CD8-positive, alpha-beta memory T cell (primary cell): ENCODE measurements around the gene GPR61. TPM values are rescaled to one million over a fixed set of nuclear protein-coding genes. Genes with fewer than 3 reads are reported as not detected.

Source experiments
- CTCF ChIA-PET: fragments of 350-600 bp; sonication (Branson Sonifier 250); formaldehyde crosslinking; loops from one replicate; lab custom pipeline; 2021; ENCODE audit warnings: antibody characterized with exemption; lab: Charles Lee
- POLR2A ChIA-PET: fragments of 350-600 bp; sonication (Branson Sonifier 250); formaldehyde crosslinking; loops from one replicate; lab custom pipeline; 2021; ENCODE audit warnings: antibody characterized with exemption; lab: Charles Lee
- DNase-seq, 5 donors: peaks; one replicate each; pipeline versions ENCODE4 v3.0.0 to v3.0.0-alpha.2; 2020 to 2022; ENCODE audit warnings: mixed read lengths in 1 of 5
- H3K27ac ChIP-seq: one replicate; pipeline ENCODE4 v1.7.0; 2013; ENCODE audit warnings: low read depth, mild to moderate bottlenecking, low read length, moderate library complexity
- H3K27me3 ChIP-seq: 2 replicates; pipeline ENCODE4 v1.7.0; 2013; ENCODE audit warnings: low read length, mild to moderate bottlenecking; ENCODE audit not compliant: insufficient read depth, poor library complexity, severe bottlenecking
- H3K36me3 ChIP-seq: 2 replicates; pipeline ENCODE4 v1.7.0; 2013; ENCODE audit warnings: mild to moderate bottlenecking, low read length, moderate library complexity; ENCODE audit not compliant: insufficient read depth
- H3K4me1 ChIP-seq: 2 replicates; pipeline ENCODE4 v1.7.0; 2013; ENCODE audit warnings: mild to moderate bottlenecking, low read length, moderate library complexity; ENCODE audit not compliant: insufficient read depth
- H3K4me3 ChIP-seq: 2 replicates; pipeline ENCODE4 v1.7.0; 2013; ENCODE audit warnings: mild to moderate bottlenecking, low read length
- H3K9me3 ChIP-seq: 2 replicates; pipeline ENCODE4 v1.7.0; 2013; ENCODE audit warnings: mild to moderate bottlenecking, low read length
- H3K27ac Mint-ChIP-seq, 8 donors: one replicate each; pipeline ENCODE4 v1.8.0; 2020 to 2021; ENCODE audit warnings: mixed read lengths in 8 of 8, mild to moderate bottlenecking in 6 of 8, inconsistent platforms in 3 of 8, moderate library complexity in 3 of 8
- H3K27me3 Mint-ChIP-seq, 2 donors: one replicate each; pipeline ENCODE4 v1.8.0; 2020 to 2021; ENCODE audit warnings: mixed read lengths in 2 of 2, mild to moderate bottlenecking in 1 of 2, moderate library complexity in 1 of 2
- H3K36me3 Mint-ChIP-seq, 3 donors: one replicate each; pipeline ENCODE4 v1.8.0; 2020 to 2021; ENCODE audit warnings: mixed read lengths in 3 of 3, inconsistent platforms in 1 of 3, mild to moderate bottlenecking in 1 of 3
- H3K4me1 Mint-ChIP-seq, 3 donors: one replicate each; pipeline ENCODE4 v1.8.0; 2020 to 2021; ENCODE audit warnings: mixed read lengths in 3 of 3, inconsistent platforms in 1 of 3, mild to moderate bottlenecking in 1 of 3
- H3K4me3 Mint-ChIP-seq, 7 donors: one replicate each; pipeline ENCODE4 v1.8.0; 2020 to 2021; ENCODE audit warnings: mixed read lengths in 7 of 7, mild to moderate bottlenecking in 6 of 7, moderate library complexity in 4 of 7, inconsistent platforms in 2 of 7
- H3K9me3 Mint-ChIP-seq, 5 donors: one replicate each; pipeline ENCODE4 v1.8.0; 2020 to 2022; ENCODE audit warnings: mixed read lengths in 5 of 5, mild to moderate bottlenecking in 3 of 5, moderate library complexity in 2 of 5, inconsistent platforms in 1 of 5
- polyA plus RNA-seq: library from polyadenylated mRNA; unstranded; fragments of 300-500 nt; fragmentation: Illumina TruSeq; gene quantifications from one replicate; pipeline ENCODE4 v1.2.3, GENCODE V29; 2021
- total RNA-seq, 2 experiments: library from RNA; stranded (reverse); gene quantifications; one replicate each; pipeline ENCODE4 v1.2.3, GENCODE V29; 2021

GPR61 gene
- total and polyA plus RNA-seq, 3 experiments from 2014 or later: 0.39 TPM; not detected in 2

DNA sequence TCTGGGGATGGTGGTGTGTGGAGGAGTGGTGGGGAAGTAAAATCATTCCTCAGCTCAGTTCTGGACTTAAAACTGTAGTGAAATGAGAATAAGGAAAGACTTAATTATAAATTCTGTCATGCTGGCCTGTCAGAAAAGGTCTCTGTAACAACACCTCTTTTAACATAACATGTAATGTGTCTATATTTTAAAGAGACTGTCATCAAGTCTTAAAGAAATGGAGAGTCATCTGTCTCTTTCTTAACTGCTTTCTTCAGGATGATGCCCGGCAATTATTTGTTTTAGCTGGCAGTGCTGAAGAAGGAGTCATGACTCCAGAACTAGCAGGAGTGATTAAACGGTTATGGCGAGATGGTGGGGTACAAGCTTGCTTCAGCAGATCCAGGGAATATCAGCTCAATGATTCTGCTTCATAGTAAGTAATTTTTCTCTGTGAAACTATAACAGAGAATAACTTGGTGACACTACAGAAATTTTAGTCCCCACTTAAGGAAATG lies 39.3 kb downstream of the GPR61 start:
- H3K4me1 Mint-ChIP-seq: peaks cover 0 to 6% (median 5%) of the 10 kb centered on the region in 3 donors
- no peak for DNase-seq
- Histone ChIP-seq H3K27ac (no peak overlapping the region), H3K4me1 (no peaks in the 10 kb centered on the region), H3K4me3 (no peak overlapping the region), H3K36me3 (peaks cover 26% of the 10 kb centered on the region), H3K27me3 (no peaks in the 10 kb centered on the region), H3K9me3 (no peaks in the 10 kb centered on the region)
- no peak overlapping the region for H3K4me3 Mint-ChIP-seq
- ChIA-PET POLR2A (no interaction called here), CTCF (no interaction called here)
- peak overlapping the region in 4 of 8 donors; percentile 6 to 56 (median 38) for H3K27ac Mint-ChIP-seq
- H3K36me3 Mint-ChIP-seq: peaks cover 9 to 79% (median 23%) of the 10 kb centered on the region in 3 donors
- no peaks in the 10 kb centered on the region for H3K9me3 Mint-ChIP-seq
- no peaks in the 10 kb centered on the region for H3K27me3 Mint-ChIP-seq

DNA sequence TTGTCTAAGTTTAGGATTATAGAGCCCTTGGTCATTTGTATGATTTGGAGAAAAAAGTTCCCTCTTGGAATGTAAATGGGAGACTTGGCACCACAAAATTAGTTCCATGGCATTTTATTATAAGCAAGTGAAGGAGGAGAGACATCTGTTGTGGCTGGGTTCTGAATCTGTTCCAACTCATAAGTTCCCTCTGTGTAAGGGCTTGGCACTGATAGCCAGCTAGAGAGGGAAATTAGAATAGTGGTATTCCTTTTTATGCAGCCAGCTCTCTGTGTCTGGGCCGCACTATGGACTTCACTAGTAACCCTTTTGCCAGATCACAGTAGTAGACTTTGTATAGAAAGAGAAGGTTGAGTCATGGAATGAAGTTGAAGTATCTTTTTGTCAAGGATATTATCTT lies 39.8 kb downstream of the GPR61 start:
- Mint-ChIP-seq H3K4me1 (peaks cover 0 to 8% (median 5%) of the 10 kb centered on the region in 3 donors), H3K27ac (peak overlapping the region in 1 of 8 donors; percentile 30), H3K27me3 (no peaks in the 10 kb centered on the region), H3K9me3 (no peaks in the 10 kb centered on the region), H3K4me3 (no peak overlapping the region), H3K36me3 (peaks cover 9 to 82% (median 24%) of the 10 kb centered on the region in 3 donors)
- H3K27me3 ChIP-seq: no peaks in the 10 kb centered on the region
- peaks cover 26% of the 10 kb centered on the region for H3K36me3 ChIP-seq
- no peak overlapping the region for H3K4me3 ChIP-seq
- H3K9me3 ChIP-seq: no peaks in the 10 kb centered on the region
- no peak overlapping the region for H3K27ac ChIP-seq
- DNase-seq: no peak
- no peaks in the 10 kb centered on the region for H3K4me1 ChIP-seq
- POLR2A ChIA-PET: interaction anchor here (1.6 kb wide), 1 partner anchor 30 kb away, joined by 4 read pairs; no protein-coding TSS in a partner anchor
- CTCF ChIA-PET: no interaction called here

DNA sequence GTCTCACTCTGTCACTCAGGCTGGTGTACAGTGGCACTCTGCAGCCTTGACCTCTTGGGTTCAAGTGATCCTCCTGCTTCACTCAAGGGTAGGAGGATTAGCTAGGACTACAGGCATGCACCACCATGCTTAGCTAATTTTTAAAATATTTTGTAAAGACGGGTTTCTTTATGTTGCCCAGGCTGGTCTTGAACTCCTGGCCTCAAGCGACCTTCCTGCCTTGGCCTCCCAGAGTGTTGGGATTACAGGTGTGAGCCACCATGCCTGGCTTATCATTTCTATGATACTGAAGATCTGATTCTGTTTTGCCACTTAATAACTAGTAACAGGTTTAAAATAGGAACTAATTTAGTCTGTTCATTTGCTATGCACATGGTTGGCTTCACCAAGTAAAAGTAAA lies 42.3 kb downstream of the GPR61 start:
- Histone ChIP-seq H3K4me1 (no peaks in the 10 kb centered on the region), H3K9me3 (no peaks in the 10 kb centered on the region), H3K4me3 (no peak overlapping the region), H3K27me3 (no peaks in the 10 kb centered on the region), H3K27ac (no peak overlapping the region), H3K36me3 (peaks cover 42% of the 10 kb centered on the region)
- DNase-seq: no peak
- ChIA-PET CTCF (no interaction called here), POLR2A (no interaction called here)
- Mint-ChIP-seq H3K9me3 (no peaks in the 10 kb centered on the region), H3K36me3 (peaks cover 17 to 81% (median 33%) of the 10 kb centered on the region in 3 donors), H3K4me3 (no peak overlapping the region), H3K4me1 (peaks cover 0 to 8% (median 4%) of the 10 kb centered on the region in 3 donors), H3K27ac (peak overlapping the region in 2 of 8 donors; percentile 23 to 38), H3K27me3 (no peaks in the 10 kb centered on the region)

DNA sequence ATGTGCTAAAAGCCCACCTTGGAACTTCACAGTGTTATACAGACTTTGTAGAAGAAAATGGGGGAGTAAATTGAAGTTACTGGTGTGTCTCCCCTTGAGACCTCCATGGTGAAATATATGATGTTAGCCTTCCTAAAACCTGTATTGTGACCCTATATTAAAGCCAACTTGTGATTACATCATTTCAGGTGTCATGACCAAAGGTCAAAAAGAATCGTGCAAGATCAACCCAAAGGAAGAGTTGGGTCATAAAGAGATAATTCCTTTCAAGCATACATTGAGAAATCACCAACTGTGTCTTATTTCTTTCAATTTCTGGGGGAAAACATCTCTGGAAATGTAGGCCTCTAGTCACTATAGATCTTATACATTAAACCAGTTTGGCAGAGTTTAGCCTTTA lies 45.1 kb downstream of the GPR61 start:
- Mint-ChIP-seq H3K27me3 (no peaks in the 10 kb centered on the region), H3K4me1 (peaks cover 0 to 8% (median 0%) of the 10 kb centered on the region in 3 donors), H3K4me3 (no peak overlapping the region), H3K36me3 (peaks cover 12 to 86% (median 37%) of the 10 kb centered on the region in 3 donors), H3K27ac (peak overlapping the region in 4 of 8 donors; percentile 6 to 62 (median 28)), H3K9me3 (no peaks in the 10 kb centered on the region)
- Histone ChIP-seq H3K27me3 (no peaks in the 10 kb centered on the region), H3K27ac (no peak overlapping the region), H3K9me3 (no peaks in the 10 kb centered on the region), H3K36me3 (peaks cover 45% of the 10 kb centered on the region), H3K4me3 (no peak overlapping the region), H3K4me1 (no peaks in the 10 kb centered on the region)
- DNase-seq: no peak
- CTCF ChIA-PET: no interaction called here
- POLR2A ChIA-PET: no interaction called here

DNA sequence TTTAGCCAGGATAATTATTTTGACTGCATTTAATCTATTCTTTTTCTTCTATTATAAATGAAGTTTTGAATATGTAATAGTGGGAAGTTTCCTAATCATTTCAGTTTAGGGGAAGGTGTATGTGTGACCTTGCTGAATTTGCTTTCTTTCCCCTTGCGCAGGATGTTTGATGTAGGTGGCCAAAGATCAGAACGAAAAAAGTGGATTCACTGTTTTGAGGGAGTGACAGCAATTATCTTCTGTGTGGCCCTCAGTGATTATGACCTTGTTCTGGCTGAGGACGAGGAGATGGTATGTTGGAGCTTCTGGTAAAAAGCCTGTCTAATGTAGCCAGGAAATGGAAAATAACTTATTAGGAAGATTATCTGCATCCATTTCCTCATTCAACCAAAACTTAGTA lies 46.4 kb downstream of the GPR61 start:
- Mint-ChIP-seq H3K36me3 (peaks cover 12 to 84% (median 34%) of the 10 kb centered on the region in 3 donors), H3K9me3 (no peaks in the 10 kb centered on the region), H3K4me3 (no peak overlapping the region), H3K27ac (peak overlapping the region in 1 of 8 donors; percentile 32), H3K4me1 (peaks cover 0 to 8% (median 0%) of the 10 kb centered on the region in 3 donors), H3K27me3 (no peaks in the 10 kb centered on the region)
- Histone ChIP-seq H3K36me3 (peaks cover 37% of the 10 kb centered on the region), H3K9me3 (no peaks in the 10 kb centered on the region), H3K4me1 (no peaks in the 10 kb centered on the region), H3K27ac (no peak overlapping the region), H3K4me3 (no peak overlapping the region), H3K27me3 (no peaks in the 10 kb centered on the region)
- ChIA-PET POLR2A (no interaction called here), CTCF (no interaction called here)
- no peak for DNase-seq

DNA sequence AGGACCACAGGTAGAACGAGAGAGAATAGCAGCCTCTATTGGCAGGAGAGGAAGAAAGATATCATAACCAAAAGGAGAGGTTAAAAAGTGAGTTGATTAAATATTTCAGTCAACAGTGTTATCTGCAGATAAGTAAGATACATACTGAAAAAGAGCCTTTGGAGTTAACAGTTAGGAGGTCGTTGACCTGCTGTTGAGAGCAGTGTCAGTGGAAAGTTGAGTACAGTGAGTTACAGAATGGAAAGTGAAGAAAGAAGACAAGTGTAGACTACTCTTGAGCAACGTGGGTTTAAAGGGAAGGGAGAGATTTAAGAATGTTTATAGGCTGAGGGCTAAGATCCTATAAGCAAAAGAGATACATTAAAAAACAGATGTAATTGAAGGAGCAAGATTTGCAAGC lies 49.5 kb downstream of the GPR61 start:
- Mint-ChIP-seq H3K4me1 (peaks cover 0 to 8% (median 0%) of the 10 kb centered on the region in 3 donors), H3K27me3 (no peaks in the 10 kb centered on the region), H3K36me3 (peaks cover 12 to 91% (median 36%) of the 10 kb centered on the region in 3 donors), H3K27ac (peak overlapping the region in 3 of 8 donors; percentile 15 to 77 (median 24)), H3K9me3 (no peaks in the 10 kb centered on the region), H3K4me3 (no peak overlapping the region)
- DNase-seq: no peak
- Histone ChIP-seq H3K4me1 (no peaks in the 10 kb centered on the region), H3K27ac (no peak overlapping the region), H3K36me3 (peaks cover 51% of the 10 kb centered on the region), H3K27me3 (no peaks in the 10 kb centered on the region), H3K9me3 (no peaks in the 10 kb centered on the region), H3K4me3 (no peak overlapping the region)
- POLR2A ChIA-PET: no interaction called here
- CTCF ChIA-PET: no interaction called here

DNA sequence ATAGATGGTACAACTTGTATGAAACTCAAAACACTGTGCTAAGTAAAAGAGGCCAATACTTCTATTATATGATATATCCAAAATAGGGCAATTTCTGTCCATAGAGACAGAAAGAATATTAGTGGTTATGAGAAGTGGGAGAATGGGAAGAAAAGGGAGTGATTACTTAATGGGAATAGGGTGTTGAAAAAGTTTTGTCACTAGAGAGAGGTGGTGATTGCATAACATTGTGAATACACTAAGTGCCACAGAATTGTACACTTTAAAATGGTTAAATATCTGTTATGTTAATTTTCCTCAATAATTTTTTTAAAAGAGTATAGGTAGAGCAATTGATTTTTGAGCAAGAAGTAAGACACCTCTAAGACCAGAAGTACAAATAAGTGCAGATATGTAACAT lies 50.0 kb downstream of the GPR61 start:
- H3K36me3 Mint-ChIP-seq: peaks cover 12 to 89% (median 33%) of the 10 kb centered on the region in 3 donors
- H3K9me3 ChIP-seq: no peaks in the 10 kb centered on the region
- no peaks in the 10 kb centered on the region for H3K27me3 Mint-ChIP-seq
- POLR2A ChIA-PET: no interaction called here
- no peaks in the 10 kb centered on the region for H3K9me3 Mint-ChIP-seq
- peaks cover 51% of the 10 kb centered on the region for H3K36me3 ChIP-seq
- H3K27me3 ChIP-seq: no peaks in the 10 kb centered on the region
- peak overlapping the region in 2 of 8 donors; percentile 56 to 77 for H3K27ac Mint-ChIP-seq
- H3K4me3 Mint-ChIP-seq: no peak overlapping the region
- no peak overlapping the region for H3K27ac ChIP-seq
- H3K4me1 Mint-ChIP-seq: peaks cover 0 to 5% (median 0%) of the 10 kb centered on the region in 3 donors
- H3K4me1 ChIP-seq: no peaks in the 10 kb centered on the region
- no peak for DNase-seq
- CTCF ChIA-PET: interaction anchor here (0.9 kb wide), 1 partner anchor 12 kb away, joined by 4 read pairs; no protein-coding TSS in a partner anchor
- no peak overlapping the region for H3K4me3 ChIP-seq

DNA sequence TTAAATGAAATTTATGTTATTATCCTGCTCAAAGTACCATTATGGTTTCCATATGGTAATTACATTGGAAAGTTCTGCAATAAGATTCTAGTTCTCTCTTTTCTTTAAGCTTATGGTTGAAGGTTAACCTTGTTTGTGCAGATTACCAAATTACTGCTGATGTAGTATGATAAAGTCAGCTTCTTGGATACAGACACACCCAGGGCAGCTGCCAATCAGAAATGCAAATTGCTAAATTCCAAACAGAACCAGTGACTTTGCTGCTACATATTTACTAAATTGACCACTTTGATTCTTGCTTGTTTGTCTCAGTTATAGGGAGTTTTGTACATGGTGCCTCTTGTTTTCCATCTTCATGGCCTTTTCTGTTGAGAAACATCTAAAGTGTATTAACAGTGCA lies 53.2 kb downstream of the GPR61 start:
- H3K36me3 ChIP-seq: peaks cover 31% of the 10 kb centered on the region
- H3K9me3 ChIP-seq: no peaks in the 10 kb centered on the region
- no peak for DNase-seq
- no peak overlapping the region for H3K4me3 ChIP-seq
- no peaks in the 10 kb centered on the region for H3K27me3 ChIP-seq
- H3K4me1 Mint-ChIP-seq: no peaks in the 10 kb centered on the region
- H3K36me3 Mint-ChIP-seq: peaks cover 0 to 83% (median 23%) of the 10 kb centered on the region in 3 donors
- CTCF ChIA-PET: no interaction called here
- peak overlapping the region in 1 of 8 donors; percentile 30 for H3K27ac Mint-ChIP-seq
- no peaks in the 10 kb centered on the region for H3K9me3 Mint-ChIP-seq
- H3K27me3 Mint-ChIP-seq: no peaks in the 10 kb centered on the region
- H3K4me3 Mint-ChIP-seq: no peak overlapping the region
- no peak overlapping the region for H3K27ac ChIP-seq
- POLR2A ChIA-PET: no interaction called here
- H3K4me1 ChIP-seq: no peaks in the 10 kb centered on the region
